HCT116 (cell line): ENCODE data around the gene INAVA. TPM values are rescaled to one million over a fixed set of nuclear protein-coding genes. Genes with fewer than 3 reads are reported as not detected.

Experiments used
- ATAC-seq: fragments of 200-7000 bp; cut with Tn5 transposase; 2 replicates; pipeline ENCODE4 v1.9.1; 2020; ENCODE audit warnings: mild to moderate bottlenecking, moderate library complexity
- BruUV-seq: library from RNA; stranded (reverse); fragments of 400-500 nt; replicated peaks from 2 replicates; lab custom pipeline; 2021; lab: Mats Ljungman, UMichigan
- CTCF ChIA-PET: fragments of 300-600 bp; sonication (Branson Sonifier 250); formaldehyde crosslinking; loops from one replicate; lab custom pipeline; 2021; ENCODE audit warnings: antibody characterized with exemption; lab: Charles Lee
- POLR2A ChIA-PET: fragments of 300-600, 350-600 bp; sonication (Branson Sonifier 250); formaldehyde crosslinking; loops from one replicate; lab custom pipeline; 2021; ENCODE audit warnings: antibody characterized with exemption; lab: Charles Lee
- RAD21 ChIA-PET, 2 experiments: fragments of 300-600 bp; sonication (Branson Sonifier 250); formaldehyde crosslinking; loops; one replicate each; lab custom pipeline; 2023; ENCODE audit warnings: low total read pairs in 2 of 2; ENCODE audit not compliant: uncharacterized antibody in 2 of 2, unreplicated experiment in 2 of 2, low non-redundant PET in 1 of 2; lab: Charles Lee
- DNase-seq: peaks from one replicate; pipeline ENCODE4 v3.0.0-alpha.2; 2010; ENCODE audit warnings: low read depth, low spot score
- H2AFZ ChIP-seq: fragments of 200-600 bp; shearing (Covaris generic), sonication (generic); 2 replicates; pipeline ENCODE4 v1.6.1; 2017; ENCODE audit warnings: low read depth, mixed run types, mixed read lengths, antibody characterized with exemption, low read length; ENCODE audit not compliant: poor library complexity, severe bottlenecking
- H3K27ac ChIP-seq: 2 replicates; pipeline ENCODE4 v1.5.1; 2012; ENCODE audit warnings: low read depth, low read length
- H3K27me3 ChIP-seq: fragments of 200-600 bp; sonication (generic); 2 replicates; pipeline ENCODE4 v1.6.1; 2016; ENCODE audit warnings: mixed run types, low read length, mixed read lengths; ENCODE audit not compliant: insufficient read depth
- H3K36me3 ChIP-seq, 2 experiments: fragments of 200-500 bp in 1 of 2; fragments of 200-600 bp in 1 of 2; sonication (Bioruptor generic) in 1 of 2; sonication (generic) in 1 of 2; 2 replicates each; pipeline versions ENCODE4 v1.5.1 to v1.6.1; 2014 to 2016; ENCODE audit warnings: low read length in 2 of 2, inconsistent platforms in 1 of 2, mixed read lengths in 1 of 2, mixed run types in 1 of 2; ENCODE audit not compliant: insufficient read depth in 2 of 2, control insufficient read depth in 1 of 2
- H3K4me1 ChIP-seq, 2 experiments: fragments of 200-600 bp in 1 of 2; sonication (generic) in 1 of 2; 2 replicates each; pipeline versions ENCODE4 v1.5.1 to v1.6.1; 2012 to 2017; ENCODE audit warnings: low read length in 2 of 2, inconsistent platforms in 1 of 2, mild to moderate bottlenecking in 1 of 2, mixed read lengths in 1 of 2, mixed run types in 1 of 2, moderate library complexity in 1 of 2; ENCODE audit not compliant: insufficient read depth in 2 of 2, control insufficient read depth in 1 of 2
- H3K4me2 ChIP-seq: fragments of 200-600 bp; sonication (generic); 2 replicates; pipeline ENCODE4 v1.6.1; 2017; ENCODE audit warnings: mixed run types, low read length, mixed read lengths
- H3K4me3 ChIP-seq, 2 experiments: fragments of 200-600 bp in 1 of 2; sonication (generic) in 1 of 2; replicated peaks in 1 of 2; 2 replicates each; pipeline ENCODE4 v1.5.1; 2011 to 2016; ENCODE audit warnings: low read length in 2 of 2, control low read depth in 1 of 2, low read depth in 1 of 2, mild to moderate bottlenecking in 1 of 2, mixed read lengths in 1 of 2, mixed run types in 1 of 2
- H3K79me2 ChIP-seq: fragments of 200-600 bp; sonication (generic); 2 replicates; pipeline ENCODE4 v1.6.1; 2017; ENCODE audit warnings: mild to moderate bottlenecking, mixed run types, low read length, moderate library complexity, mixed read lengths; ENCODE audit not compliant: insufficient read depth
- H3K9ac ChIP-seq: fragments of 200-600 bp; sonication (generic); 2 replicates; pipeline ENCODE4 v1.6.1; 2016; ENCODE audit warnings: low read length, mixed read lengths
- H3K9me2 ChIP-seq: fragments of 200-600 bp; sonication (generic), shearing (Covaris generic); 2 replicates; pipeline ENCODE4 v1.6.1; 2017; ENCODE audit warnings: mixed run types, mild to moderate bottlenecking, moderate library complexity; ENCODE audit not compliant: insufficient read depth
- H3K9me3 ChIP-seq, 2 experiments: fragments of 200-500 bp in 1 of 2; fragments of 200-600 bp in 1 of 2; sonication (Bioruptor generic) in 1 of 2; sonication (generic) in 1 of 2; 2 replicates each; pipeline ENCODE4 v1.6.1; 2014 to 2017; ENCODE audit warnings: low read length in 2 of 2, mixed read lengths in 2 of 2, inconsistent platforms in 1 of 2, low read depth in 1 of 2, mild to moderate bottlenecking in 1 of 2, mixed run types in 1 of 2, moderate library complexity in 1 of 2; ENCODE audit not compliant: control insufficient read depth in 1 of 2, insufficient read depth in 1 of 2
- H4K20me1 ChIP-seq: fragments of 200-600 bp; sonication (generic), shearing (Covaris generic); 2 replicates; pipeline ENCODE4 v1.6.1; 2017; ENCODE audit warnings: mixed run types, mild to moderate bottlenecking, moderate library complexity; ENCODE audit not compliant: insufficient read depth
- CBX3 ChIP-seq: IDR thresholded peaks from 2 replicates; pipeline ENCODE4 v1.6.1; 2012; ENCODE audit warnings: low read depth
- CEBPB ChIP-seq: IDR thresholded peaks from 2 replicates; pipeline ENCODE4 v1.6.1; 2012; ENCODE audit warnings: low read depth
- EGR1 ChIP-seq: IDR thresholded peaks from 2 replicates; pipeline ENCODE4 v1.6.1; 2012; ENCODE audit warnings: low read depth
- ELF1 ChIP-seq: IDR thresholded peaks from 2 replicates; pipeline ENCODE4 v1.6.1; 2012; ENCODE audit warnings: low read depth, borderline replicate concordance
- EZH2 ChIP-seq: fragments of 200-600 bp; sonication (generic); IDR thresholded peaks from 2 replicates; pipeline ENCODE4 v1.6.1; 2017; ENCODE audit warnings: antibody characterized with exemption, mixed run types
- FOSL1 ChIP-seq: IDR thresholded peaks from 2 replicates; pipeline ENCODE4 v1.6.1; 2012; ENCODE audit warnings: low read depth
- JUND ChIP-seq: IDR thresholded peaks from 2 replicates; pipeline ENCODE4 v1.6.1; 2012
- MAX ChIP-seq: IDR thresholded peaks from 2 replicates; pipeline ENCODE4 v1.6.1; 2012
- POLR2A ChIP-seq: IDR thresholded peaks from 2 replicates; pipeline ENCODE4 v1.7.0; 2011; ENCODE audit warnings: borderline replicate concordance; ENCODE audit not compliant: insufficient read depth, insufficient read length; ENCODE audit errors: extremely low read depth
- RAD21 ChIP-seq: IDR thresholded peaks from 2 replicates; pipeline ENCODE4 v1.6.1; 2012; ENCODE audit warnings: low read depth, mild to moderate bottlenecking
- SP1 ChIP-seq: IDR thresholded peaks from 2 replicates; pipeline ENCODE4 v1.6.1; 2012; ENCODE audit warnings: low read depth
- SRF ChIP-seq: IDR thresholded peaks from 2 replicates; pipeline ENCODE4 v1.6.1; 2012; ENCODE audit warnings: low read depth
- intact Hi-C: fragments of 100-400 bp; cut with micrococcal nuclease; formaldehyde crosslinking; loops from 2 replicates; pipeline ENCODE4 v1.10.0; 2022
- total RNA-seq: library from RNA; stranded (reverse); gene quantifications from one replicate; pipeline ENCODE4 v1.2.1, GENCODE V29; 2021; ENCODE audit not compliant: unreplicated experiment
- TF ChIP-seq, protein P1 (sequence below), 3 experiments: fragments of 200-600 bp in 1 of 3; sonication (generic) in 1 of 3; IDR thresholded peaks in 2 of 3; conservative IDR thresholded peaks in 1 of 3; 2 replicates each; pipeline ENCODE4 v1.5.1; 2012 to 2017; ENCODE audit warnings: low read depth in 2 of 3, low read length in 2 of 3, antibody characterized with exemption in 1 of 3, borderline replicate concordance in 1 of 3, control low read depth in 1 of 3, mild to moderate bottlenecking in 1 of 3, mixed read lengths in 1 of 3, mixed run types in 1 of 3, moderate library complexity in 1 of 3; ENCODE audit not compliant: insufficient read depth in 1 of 3
- TF ChIP-seq, protein P2 (sequence below): IDR thresholded peaks from 2 replicates; pipeline ENCODE4 v1.6.1; 2011; ENCODE audit warnings: mild to moderate bottlenecking, low read length, moderate library complexity; ENCODE audit not compliant: insufficient replicate concordance; ENCODE audit errors: extremely low read depth

The INAVA gene
- total RNA-seq, 1 experiment from 2014 or later = 18.8 TPM

GRCh38 chr1:200849430-200849829 lies 45.3 kb upstream of the INAVA start:
- H3K36me3 ChIP-seq = peaks cover 21 to 23% of the 10 kb centered on the region in 2 experiments
- H3K9ac ChIP-seq = no peak overlapping the region
- no peak overlapping the region for H3K4me2 ChIP-seq
- no peak overlapping the region for H3K27ac ChIP-seq
- H3K79me2 ChIP-seq = no peaks in the 10 kb centered on the region
- H3K4me1 ChIP-seq = no peaks in the 10 kb centered on the region
- TF ChIP-seq FOSL1 (no peak), JUND (no peak), CBX3 (no peak), SRF (no peak), ELF1 (no peak), EZH2 (no peak), MAX (no peak), CEBPB (no peak), SP1 (no peak), EGR1 (no peak), POLR2A (no peak), RAD21 (no peak)
- TF ChIP-seq, protein P1, sequence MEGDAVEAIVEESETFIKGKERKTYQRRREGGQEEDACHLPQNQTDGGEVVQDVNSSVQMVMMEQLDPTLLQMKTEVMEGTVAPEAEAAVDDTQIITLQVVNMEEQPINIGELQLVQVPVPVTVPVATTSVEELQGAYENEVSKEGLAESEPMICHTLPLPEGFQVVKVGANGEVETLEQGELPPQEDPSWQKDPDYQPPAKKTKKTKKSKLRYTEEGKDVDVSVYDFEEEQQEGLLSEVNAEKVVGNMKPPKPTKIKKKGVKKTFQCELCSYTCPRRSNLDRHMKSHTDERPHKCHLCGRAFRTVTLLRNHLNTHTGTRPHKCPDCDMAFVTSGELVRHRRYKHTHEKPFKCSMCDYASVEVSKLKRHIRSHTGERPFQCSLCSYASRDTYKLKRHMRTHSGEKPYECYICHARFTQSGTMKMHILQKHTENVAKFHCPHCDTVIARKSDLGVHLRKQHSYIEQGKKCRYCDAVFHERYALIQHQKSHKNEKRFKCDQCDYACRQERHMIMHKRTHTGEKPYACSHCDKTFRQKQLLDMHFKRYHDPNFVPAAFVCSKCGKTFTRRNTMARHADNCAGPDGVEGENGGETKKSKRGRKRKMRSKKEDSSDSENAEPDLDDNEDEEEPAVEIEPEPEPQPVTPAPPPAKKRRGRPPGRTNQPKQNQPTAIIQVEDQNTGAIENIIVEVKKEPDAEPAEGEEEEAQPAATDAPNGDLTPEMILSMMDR (IDR thresholded peaks at IDR 0.05 in 2 of 3, conservative IDR thresholded peaks at IDR 0.05 in 1 of 3; ENCODE audit: borderline replicate concordance in 1 of 3, insufficient read depth in 1 of 3, low read depth in 2 of 3, low read length in 2 of 3) = no peak
- TF ChIP-seq, protein P2, sequence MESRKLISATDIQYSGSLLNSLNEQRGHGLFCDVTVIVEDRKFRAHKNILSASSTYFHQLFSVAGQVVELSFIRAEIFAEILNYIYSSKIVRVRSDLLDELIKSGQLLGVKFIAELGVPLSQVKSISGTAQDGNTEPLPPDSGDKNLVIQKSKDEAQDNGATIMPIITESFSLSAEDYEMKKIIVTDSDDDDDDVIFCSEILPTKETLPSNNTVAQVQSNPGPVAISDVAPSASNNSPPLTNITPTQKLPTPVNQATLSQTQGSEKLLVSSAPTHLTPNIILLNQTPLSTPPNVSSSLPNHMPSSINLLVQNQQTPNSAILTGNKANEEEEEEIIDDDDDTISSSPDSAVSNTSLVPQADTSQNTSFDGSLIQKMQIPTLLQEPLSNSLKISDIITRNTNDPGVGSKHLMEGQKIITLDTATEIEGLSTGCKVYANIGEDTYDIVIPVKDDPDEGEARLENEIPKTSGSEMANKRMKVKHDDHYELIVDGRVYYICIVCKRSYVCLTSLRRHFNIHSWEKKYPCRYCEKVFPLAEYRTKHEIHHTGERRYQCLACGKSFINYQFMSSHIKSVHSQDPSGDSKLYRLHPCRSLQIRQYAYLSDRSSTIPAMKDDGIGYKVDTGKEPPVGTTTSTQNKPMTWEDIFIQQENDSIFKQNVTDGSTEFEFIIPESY = no peak
- TF ChIP-seq, all 23 proteins: peak for 0
- ChIA-PET POLR2A (no interaction called here), CTCF (no interaction called here), RAD21 (no interaction called here)
- no peak overlapping the region for H3K4me3 ChIP-seq
- no peak overlapping the region for H2AFZ ChIP-seq
- intact Hi-C loops = no loop called here
- no peaks in the 10 kb centered on the region for H3K27me3 ChIP-seq
- DNase-seq = no peak
- H3K9me3 ChIP-seq = no peaks in the 10 kb centered on the region
- ATAC-seq = no peak
- H3K9me2 ChIP-seq = no peaks in the 10 kb centered on the region
- no TSS peak for BruUV-seq
- no peaks in the 10 kb centered on the region for H4K20me1 ChIP-seq
